Measurements from ENCODE around the gene AMPD1. TPM values are rescaled to one million over a fixed set of nuclear protein-coding genes. Genes with fewer than 3 reads are reported as not detected.

AMPD1 gene
- total and polyA plus RNA-seq, 2 of the 13 experiments (the other 11 are each of a cell fraction or from before 2014, with no cell fraction given): not detected

DNA sequence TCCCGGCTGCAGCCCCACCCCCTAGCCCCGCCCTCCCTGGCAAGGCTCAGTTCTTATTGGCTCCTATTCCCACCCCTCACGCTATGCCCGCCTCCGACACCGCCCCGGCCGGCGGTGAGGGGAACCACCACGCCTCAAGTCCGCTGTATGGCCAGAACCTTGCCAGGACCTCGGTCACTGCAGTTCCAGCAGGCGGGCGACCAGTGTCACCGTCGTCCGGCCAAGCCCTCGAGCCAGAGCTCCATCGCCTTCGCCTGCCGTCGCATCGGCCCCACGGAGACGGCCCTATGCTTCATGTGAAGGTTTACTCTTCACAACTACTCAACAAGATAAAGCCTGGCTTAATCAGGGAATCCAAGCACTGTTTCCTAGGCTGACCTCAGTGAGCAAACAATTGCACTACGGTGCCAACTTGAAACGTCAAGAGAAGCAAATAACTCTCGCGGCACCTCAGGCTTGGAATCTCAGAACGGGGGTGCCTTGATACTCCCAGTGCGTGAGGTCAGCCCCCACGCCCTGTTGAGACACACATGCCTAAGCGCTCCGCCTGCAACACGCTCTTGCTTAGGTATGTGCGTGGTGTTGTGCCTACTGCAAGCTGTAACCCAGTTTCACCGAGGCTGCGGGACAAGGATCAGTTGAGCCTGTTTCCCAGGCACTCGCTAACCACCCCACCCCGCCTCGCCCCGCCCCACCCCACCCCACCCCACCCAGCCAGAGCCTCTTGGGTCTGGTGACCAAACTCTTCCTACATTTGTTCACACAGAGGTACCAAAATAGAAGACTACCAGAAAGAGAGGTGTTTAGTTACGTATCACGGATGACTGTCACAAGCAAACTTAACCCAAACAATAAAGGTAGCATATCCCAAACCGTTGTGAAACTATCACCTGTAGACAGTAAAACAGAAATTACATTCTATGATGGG lies 25.0 kb downstream of the AMPD1 start (continued):
- TF ChIP-seq, protein P1, sequence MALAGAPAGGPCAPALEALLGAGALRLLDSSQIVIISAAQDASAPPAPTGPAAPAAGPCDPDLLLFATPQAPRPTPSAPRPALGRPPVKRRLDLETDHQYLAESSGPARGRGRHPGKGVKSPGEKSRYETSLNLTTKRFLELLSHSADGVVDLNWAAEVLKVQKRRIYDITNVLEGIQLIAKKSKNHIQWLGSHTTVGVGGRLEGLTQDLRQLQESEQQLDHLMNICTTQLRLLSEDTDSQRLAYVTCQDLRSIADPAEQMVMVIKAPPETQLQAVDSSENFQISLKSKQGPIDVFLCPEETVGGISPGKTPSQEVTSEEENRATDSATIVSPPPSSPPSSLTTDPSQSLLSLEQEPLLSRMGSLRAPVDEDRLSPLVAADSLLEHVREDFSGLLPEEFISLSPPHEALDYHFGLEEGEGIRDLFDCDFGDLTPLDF (CRISPR knock-in tag; IDR thresholded peaks at IDR 0.05): no peak
- no peak for TF ChIP-seq ZNF567 (CRISPR knock-in tag; IDR thresholded peaks at IDR 0.05; ENCODE audit: borderline replicate concordance)
- TF ChIP-seq, protein P2, sequence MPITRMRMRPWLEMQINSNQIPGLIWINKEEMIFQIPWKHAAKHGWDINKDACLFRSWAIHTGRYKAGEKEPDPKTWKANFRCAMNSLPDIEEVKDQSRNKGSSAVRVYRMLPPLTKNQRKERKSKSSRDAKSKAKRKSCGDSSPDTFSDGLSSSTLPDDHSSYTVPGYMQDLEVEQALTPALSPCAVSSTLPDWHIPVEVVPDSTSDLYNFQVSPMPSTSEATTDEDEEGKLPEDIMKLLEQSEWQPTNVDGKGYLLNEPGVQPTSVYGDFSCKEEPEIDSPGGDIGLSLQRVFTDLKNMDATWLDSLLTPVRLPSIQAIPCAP (CRISPR knock-in tag; IDR thresholded peaks at IDR 0.05; ENCODE audit: low read depth): no peak
- TF ChIP-seq ATF7-NPFF (CRISPR knock-in tag; IDR thresholded peaks at IDR 0.05; ENCODE audit: low read depth): peak; percentile 74; the same call in 1 of the 2 replicates
- TF ChIP-seq ZNF780A (CRISPR knock-in tag; IDR thresholded peaks at IDR 0.05): no peak; the same call in 1 of the 2 replicates
- no peak for TF ChIP-seq ZNF660 (CRISPR knock-in tag; IDR thresholded peaks at IDR 0.05; ENCODE audit: borderline replicate concordance, low read depth)
- TF ChIP-seq ZNF788 (CRISPR knock-in tag; IDR thresholded peaks at IDR 0.05; ENCODE audit: borderline replicate concordance): no peak
- no peak for TF ChIP-seq SP1 (IDR thresholded peaks at IDR 0.05)
- TF ChIP-seq SP1 (CRISPR knock-in tag; IDR thresholded peaks at IDR 0.05): peak; percentile 78
- TF ChIP-seq, protein P3, sequence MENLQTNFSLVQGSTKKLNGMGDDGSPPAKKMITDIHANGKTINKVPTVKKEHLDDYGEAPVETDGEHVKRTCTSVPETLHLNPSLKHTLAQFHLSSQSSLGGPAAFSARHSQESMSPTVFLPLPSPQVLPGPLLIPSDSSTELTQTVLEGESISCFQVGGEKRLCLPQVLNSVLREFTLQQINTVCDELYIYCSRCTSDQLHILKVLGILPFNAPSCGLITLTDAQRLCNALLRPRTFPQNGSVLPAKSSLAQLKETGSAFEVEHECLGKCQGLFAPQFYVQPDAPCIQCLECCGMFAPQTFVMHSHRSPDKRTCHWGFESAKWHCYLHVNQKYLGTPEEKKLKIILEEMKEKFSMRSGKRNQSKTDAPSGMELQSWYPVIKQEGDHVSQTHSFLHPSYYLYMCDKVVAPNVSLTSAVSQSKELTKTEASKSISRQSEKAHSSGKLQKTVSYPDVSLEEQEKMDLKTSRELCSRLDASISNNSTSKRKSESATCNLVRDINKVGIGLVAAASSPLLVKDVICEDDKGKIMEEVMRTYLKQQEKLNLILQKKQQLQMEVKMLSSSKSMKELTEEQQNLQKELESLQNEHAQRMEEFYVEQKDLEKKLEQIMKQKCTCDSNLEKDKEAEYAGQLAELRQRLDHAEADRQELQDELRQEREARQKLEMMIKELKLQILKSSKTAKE (CRISPR knock-in tag; IDR thresholded peaks at IDR 0.05; ENCODE audit: borderline replicate concordance): no peak
- TF ChIP-seq, protein P4, sequence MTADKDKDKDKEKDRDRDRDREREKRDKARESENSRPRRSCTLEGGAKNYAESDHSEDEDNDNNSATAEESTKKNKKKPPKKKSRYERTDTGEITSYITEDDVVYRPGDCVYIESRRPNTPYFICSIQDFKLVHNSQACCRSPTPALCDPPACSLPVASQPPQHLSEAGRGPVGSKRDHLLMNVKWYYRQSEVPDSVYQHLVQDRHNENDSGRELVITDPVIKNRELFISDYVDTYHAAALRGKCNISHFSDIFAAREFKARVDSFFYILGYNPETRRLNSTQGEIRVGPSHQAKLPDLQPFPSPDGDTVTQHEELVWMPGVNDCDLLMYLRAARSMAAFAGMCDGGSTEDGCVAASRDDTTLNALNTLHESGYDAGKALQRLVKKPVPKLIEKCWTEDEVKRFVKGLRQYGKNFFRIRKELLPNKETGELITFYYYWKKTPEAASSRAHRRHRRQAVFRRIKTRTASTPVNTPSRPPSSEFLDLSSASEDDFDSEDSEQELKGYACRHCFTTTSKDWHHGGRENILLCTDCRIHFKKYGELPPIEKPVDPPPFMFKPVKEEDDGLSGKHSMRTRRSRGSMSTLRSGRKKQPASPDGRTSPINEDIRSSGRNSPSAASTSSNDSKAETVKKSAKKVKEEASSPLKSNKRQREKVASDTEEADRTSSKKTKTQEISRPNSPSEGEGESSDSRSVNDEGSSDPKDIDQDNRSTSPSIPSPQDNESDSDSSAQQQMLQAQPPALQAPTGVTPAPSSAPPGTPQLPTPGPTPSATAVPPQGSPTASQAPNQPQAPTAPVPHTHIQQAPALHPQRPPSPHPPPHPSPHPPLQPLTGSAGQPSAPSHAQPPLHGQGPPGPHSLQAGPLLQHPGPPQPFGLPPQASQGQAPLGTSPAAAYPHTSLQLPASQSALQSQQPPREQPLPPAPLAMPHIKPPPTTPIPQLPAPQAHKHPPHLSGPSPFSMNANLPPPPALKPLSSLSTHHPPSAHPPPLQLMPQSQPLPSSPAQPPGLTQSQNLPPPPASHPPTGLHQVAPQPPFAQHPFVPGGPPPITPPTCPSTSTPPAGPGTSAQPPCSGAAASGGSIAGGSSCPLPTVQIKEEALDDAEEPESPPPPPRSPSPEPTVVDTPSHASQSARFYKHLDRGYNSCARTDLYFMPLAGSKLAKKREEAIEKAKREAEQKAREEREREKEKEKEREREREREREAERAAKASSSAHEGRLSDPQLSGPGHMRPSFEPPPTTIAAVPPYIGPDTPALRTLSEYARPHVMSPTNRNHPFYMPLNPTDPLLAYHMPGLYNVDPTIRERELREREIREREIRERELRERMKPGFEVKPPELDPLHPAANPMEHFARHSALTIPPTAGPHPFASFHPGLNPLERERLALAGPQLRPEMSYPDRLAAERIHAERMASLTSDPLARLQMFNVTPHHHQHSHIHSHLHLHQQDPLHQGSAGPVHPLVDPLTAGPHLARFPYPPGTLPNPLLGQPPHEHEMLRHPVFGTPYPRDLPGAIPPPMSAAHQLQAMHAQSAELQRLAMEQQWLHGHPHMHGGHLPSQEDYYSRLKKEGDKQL (CRISPR knock-in tag; IDR thresholded peaks at IDR 0.05; ENCODE audit: low read depth): no peak
- TF ChIP-seq SMAD3 (CRISPR knock-in tag; IDR thresholded peaks at IDR 0.05): no peak
- TF ChIP-seq ZSCAN29 (CRISPR knock-in tag; conservative IDR thresholded peaks at IDR 0.05): no peak
- no peak for TF ChIP-seq SOX6 (IDR thresholded peaks at IDR 0.05)
- 0 out of 2 replicates have a peak, but pooled peaks have one; percentile 27 for TF ChIP-seq SOX6 (CRISPR knock-in tag; IDR thresholded peaks at IDR 0.05)
- no peak for TF ChIP-seq ZNF354B (CRISPR knock-in tag; IDR thresholded peaks at IDR 0.05)
- no peak for TF ChIP-seq NRL (CRISPR knock-in tag; IDR thresholded peaks at IDR 0.05; ENCODE audit: borderline replicate concordance)
- TF ChIP-seq HDAC1 (CRISPR knock-in tag; IDR thresholded peaks at IDR 0.05): no peak
